Skeletal muscle cell (primary cell): Measurements from ENCODE around the gene ARHGAP4.

ENCODE experiments used
- DNase-seq: peaks from one replicate; pipeline ENCODE4 v3.0.0-alpha.2; 2010; ENCODE audit warnings: low read depth
- H3K4me3 ChIP-seq: 2 replicates; pipeline ENCODE4 v1.5.1; 2011; ENCODE audit warnings: low read depth, mild to moderate bottlenecking, control low read depth, low read length, moderate library complexity

The ARHGAP4 gene

DNA sequence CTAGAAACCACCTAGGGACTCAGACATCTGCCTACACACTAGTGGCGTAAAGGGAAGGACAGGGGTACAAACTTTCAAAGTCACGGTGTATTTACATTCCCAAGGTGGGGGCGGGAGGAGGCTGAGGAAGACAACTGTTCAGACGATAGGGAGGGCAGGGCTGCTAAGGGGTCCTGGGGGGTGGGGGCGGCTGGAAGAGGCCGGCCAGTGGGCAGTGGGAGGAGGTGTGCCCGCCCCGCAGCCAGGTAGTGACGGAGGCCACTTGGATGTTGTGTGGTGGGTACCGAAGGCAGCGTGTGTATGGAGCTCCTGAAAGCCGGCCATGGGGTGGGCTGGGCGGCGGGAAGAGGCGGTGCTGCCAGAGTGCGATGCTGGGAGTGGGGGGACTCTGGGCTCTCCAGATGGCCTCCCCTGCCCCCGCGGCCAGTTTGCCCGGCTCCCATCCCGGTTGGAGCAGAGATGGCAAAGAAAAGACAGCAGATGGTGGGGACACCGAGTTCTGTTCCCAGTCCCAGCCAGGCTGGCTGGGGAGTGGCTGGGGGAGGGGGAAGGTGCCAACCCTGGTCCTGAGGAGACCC is 64.2 kb downstream of the ARHGAP4 start:
- H3K4me3 ChIP-seq, result no peak overlapping the region
- DNase-seq, result no peak

DNA sequence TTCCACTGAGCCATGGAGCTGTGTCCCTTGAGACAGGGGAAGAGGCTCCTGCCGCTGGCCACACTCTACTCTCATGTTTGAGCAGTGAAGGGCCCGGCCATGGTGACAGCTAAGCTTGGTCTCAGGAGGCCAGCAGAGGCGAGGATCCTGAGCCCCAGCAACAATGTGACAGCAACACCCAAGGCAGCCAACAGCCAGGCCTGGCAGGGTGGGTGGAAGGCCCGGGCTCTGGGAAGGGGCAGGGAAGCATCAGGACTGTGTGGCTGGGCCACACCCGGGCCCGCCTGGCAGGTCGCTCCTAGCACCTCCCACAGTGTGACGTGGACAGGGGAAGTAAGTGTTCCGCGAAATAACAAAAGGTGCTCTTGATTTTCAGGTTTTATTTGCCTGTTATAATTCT is 64.9 kb downstream of the ARHGAP4 start:
- no peak overlapping the region for H3K4me3 ChIP-seq
- no peak for DNase-seq
